22Rv1 (cell line): Measurements from ENCODE around the gene GAREM1.

Experiments
- H3K27ac ChIP-seq: fragments of 450-650 bp; 2 replicates; pipeline ENCODE4 v1.5.1; 2017
- CTCF ChIP-seq: fragments of 450-650 bp; IDR thresholded peaks from 2 replicates; pipeline ENCODE4 v1.5.1; 2017; ENCODE audit warnings: mild to moderate bottlenecking
- ZFX ChIP-seq: fragments of 450-650 bp; IDR thresholded peaks from 2 replicates; pipeline ENCODE4 v1.6.1; 2017; ENCODE audit warnings: antibody characterized with exemption, borderline replicate concordance

GAREM1 gene

GRCh38 chr18:32277549-32277948, 193.1 kb downstream of the GAREM1 start:
- TF ChIP-seq CTCF (no peak), ZFX (no peak)
- no peak overlapping the region for H3K27ac ChIP-seq

- no peak overlapping the region for H3K27ac ChIP-seq
- no peak for TF ChIP-seq CTCF
- TF ChIP-seq ZFX: no peak
These were observed 193.8 kb downstream of the GAREM1 start for GRCh38 chr18:32276906-32277305.

- H3K27ac ChIP-seq: no peak overlapping the region
- TF ChIP-seq ZFX (no peak), CTCF (no peak)
These were observed 194.4 kb downstream of the GAREM1 start for GRCh38 chr18:32276256-32276655.

GRCh38 chr18:32275221-32275620, 195.5 kb downstream of the GAREM1 start:
- TF ChIP-seq ZFX (no peak), CTCF (no peak)
- no peak overlapping the region for H3K27ac ChIP-seq

- no peak overlapping the region for H3K27ac ChIP-seq
- TF ChIP-seq ZFX (no peak), CTCF (no peak)
These were observed 196.4 kb downstream of the GAREM1 start for GRCh38 chr18:32274307-32274706.

- H3K27ac ChIP-seq: no peak overlapping the region
- peak; percentile 81 for TF ChIP-seq CTCF
- no peak for TF ChIP-seq ZFX
These were observed 198.9 kb downstream of the GAREM1 start for GRCh38 chr18:32271672-32272208.

- TF ChIP-seq CTCF: no peak
- no peak for TF ChIP-seq ZFX
- no peak overlapping the region for H3K27ac ChIP-seq
These were observed 200.3 kb downstream of the GAREM1 start for GRCh38 chr18:32270341-32270740.
